ENCODE results near the gene AGPAT2. TPM values are rescaled to one million over a fixed set of nuclear protein-coding genes. Genes with fewer than 3 reads are reported as not detected.

Gene AGPAT2
- total and polyA plus RNA-seq, 2 of the 4 experiments (the other 2 are of a cell fraction): 16.1 to 39.5 TPM

DNA sequence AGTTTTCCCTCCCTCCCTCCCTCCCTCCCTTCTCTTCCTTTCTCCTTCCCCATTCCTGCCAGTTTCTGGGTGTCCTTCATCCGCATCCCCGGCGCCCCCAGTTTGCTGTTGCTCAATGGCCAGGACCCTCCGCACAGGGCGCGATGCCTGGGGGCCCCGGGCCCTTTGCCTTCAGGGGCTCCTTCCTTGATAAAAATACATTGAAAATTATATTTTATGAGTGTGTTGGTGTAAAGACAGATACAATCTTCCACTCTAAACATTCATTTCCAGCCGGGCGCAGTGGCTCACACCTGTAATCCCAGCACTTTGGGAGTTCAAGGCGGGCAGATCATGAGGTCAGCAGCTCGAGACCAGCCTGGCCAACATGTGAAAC is 7.6 kb upstream of the AGPAT2 start:
- ChIA-PET CTCF (no interaction called here), POLR2A (ENCODE audit: unreplicated experiment) (no interaction called here)
- Histone ChIP-seq H3K18ac (ENCODE audit: low read depth, low read length) (no peak overlapping the region), H3K27ac (ENCODE audit: insufficient read depth, low read length) (no peak overlapping the region), H4K91ac (ENCODE audit: insufficient read depth, low read depth, low read length) (no peak overlapping the region), H2AK9ac (replicated peaks; ENCODE audit: low read depth, low read length, poor library complexity) (no peak overlapping the region), H3K4me2 (ENCODE audit: low read depth, low read length) (no peak overlapping the region), H4K5ac (ENCODE audit: low read depth, low read length) (no peak overlapping the region), H3K14ac (replicated peaks; ENCODE audit: low read depth, low read length) (no peak overlapping the region), H2BK120ac (ENCODE audit: low read depth, low read length) (no peak overlapping the region), H4K8ac (ENCODE audit: low read depth in 2 of 2, low read length in 2 of 2) (no peak overlapping the region), H3K9ac (ENCODE audit: low read depth, low read length) (no peak overlapping the region), H3K4me3 (ENCODE audit: insufficient read depth, low read depth, low read length) (no peak overlapping the region), H3K36me3 (ENCODE audit: control insufficient read depth, insufficient read depth, low read length) (no peaks in the 10 kb centered on the region), H3K9me3 (ENCODE audit: control insufficient read depth, insufficient read depth, low read length) (no peaks in the 10 kb centered on the region), H3K4me1 (ENCODE audit: control insufficient read depth, insufficient read depth, low read length) (0 out of 2 replicates have a peak, but pooled peaks cover 2% of the 10 kb centered on the region), H2BK20ac (ENCODE audit: low read depth, low read length) (no peak overlapping the region), H3K27me3 (ENCODE audit: control insufficient read depth, insufficient read depth, low read length) (peaks cover 13% of the 10 kb centered on the region; the same call in 1 of the 2 replicates), H2BK5ac (ENCODE audit: low read depth, low read length, poor library complexity, severe bottlenecking) (no peak overlapping the region), H2BK15ac (ENCODE audit: low read depth, low read length) (no peak overlapping the region), H3K9me1 (ENCODE audit: insufficient read depth, low read length) (no peaks in the 10 kb centered on the region), H2AK5ac (ENCODE audit: low read depth, low read length) (no peak overlapping the region), H4K20me1 (ENCODE audit: insufficient read depth, low read length) (no peaks in the 10 kb centered on the region), H3K79me1 (ENCODE audit: low read depth in 1 of 2, low read length in 2 of 2) (no peaks in the 10 kb centered on the region), H2AFZ (replicated peaks; ENCODE audit: low read length, poor library complexity) (no peak overlapping the region), H3K23ac (ENCODE audit: low read depth, low read length) (no peak overlapping the region), H3K4ac (ENCODE audit: low read depth, low read length) (no peak overlapping the region), H3K56ac (ENCODE audit: extremely low read depth, insufficient read depth, low read length) (no peak overlapping the region)
- TF ChIP-seq MAZ (IDR thresholded peaks at IDR 0.05; ENCODE audit: borderline replicate concordance, low read depth, low read length) (no peak), NFE2L2 (IDR thresholded peaks at IDR 0.05; ENCODE audit: low read depth, low read length) (no peak), MAFK (IDR thresholded peaks at IDR 0.05; ENCODE audit: low read depth, low read length) (no peak), MXI1 (IDR thresholded peaks at IDR 0.05; ENCODE audit: borderline replicate concordance, low read depth, low read length) (no peak), CEBPB (IDR thresholded peaks at IDR 0.05; ENCODE audit: low read depth, low read length) (no peak), FOS (IDR thresholded peaks at IDR 0.05; ENCODE audit: low read depth, low read length) (no peak), POLR2A (IDR thresholded peaks at IDR 0.05; ENCODE audit: low read depth, low read length) (no peak), CHD1 (IDR thresholded peaks at IDR 0.05; ENCODE audit: low read depth, low read length) (no peak), RFX5 (IDR thresholded peaks at IDR 0.05; ENCODE audit: low read depth, low read length) (no peak), RCOR1 (IDR thresholded peaks at IDR 0.05; ENCODE audit: insufficient replicate concordance, low read length) (no peak)
- TF ChIP-seq, protein P1, sequence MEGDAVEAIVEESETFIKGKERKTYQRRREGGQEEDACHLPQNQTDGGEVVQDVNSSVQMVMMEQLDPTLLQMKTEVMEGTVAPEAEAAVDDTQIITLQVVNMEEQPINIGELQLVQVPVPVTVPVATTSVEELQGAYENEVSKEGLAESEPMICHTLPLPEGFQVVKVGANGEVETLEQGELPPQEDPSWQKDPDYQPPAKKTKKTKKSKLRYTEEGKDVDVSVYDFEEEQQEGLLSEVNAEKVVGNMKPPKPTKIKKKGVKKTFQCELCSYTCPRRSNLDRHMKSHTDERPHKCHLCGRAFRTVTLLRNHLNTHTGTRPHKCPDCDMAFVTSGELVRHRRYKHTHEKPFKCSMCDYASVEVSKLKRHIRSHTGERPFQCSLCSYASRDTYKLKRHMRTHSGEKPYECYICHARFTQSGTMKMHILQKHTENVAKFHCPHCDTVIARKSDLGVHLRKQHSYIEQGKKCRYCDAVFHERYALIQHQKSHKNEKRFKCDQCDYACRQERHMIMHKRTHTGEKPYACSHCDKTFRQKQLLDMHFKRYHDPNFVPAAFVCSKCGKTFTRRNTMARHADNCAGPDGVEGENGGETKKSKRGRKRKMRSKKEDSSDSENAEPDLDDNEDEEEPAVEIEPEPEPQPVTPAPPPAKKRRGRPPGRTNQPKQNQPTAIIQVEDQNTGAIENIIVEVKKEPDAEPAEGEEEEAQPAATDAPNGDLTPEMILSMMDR (conservative IDR thresholded peaks at IDR 0.05; ENCODE audit: low read depth, low read length): no peak
- dilution Hi-C loops (cut with HindIII; ENCODE audit: low sequenced_read_pairs, unreplicated experiment) (no loop called here), in situ Hi-C loops (cut with MboI; ENCODE audit: low sequenced_read_pairs) (no loop called here), intact Hi-C loops (cut with micrococcal nuclease) (no loop called here)
- ATAC-seq (ENCODE audit: low read depth) (no peak), DNase-seq (no peak)
- BruUV-seq (replicated peaks): no TSS peak
- 60% methylated on average over 3 of the region's 11 CpGs; no CpG with 5 or more reads in 1 of the 2 experiments for WGBS, 2 experiments (ENCODE audit: extremely low coverage in 2 of 2, insufficient read length in 1 of 2)

Measured in IMR-90 (cell line).